ENCODE measurements around the gene BAIAP2.

DNA sequence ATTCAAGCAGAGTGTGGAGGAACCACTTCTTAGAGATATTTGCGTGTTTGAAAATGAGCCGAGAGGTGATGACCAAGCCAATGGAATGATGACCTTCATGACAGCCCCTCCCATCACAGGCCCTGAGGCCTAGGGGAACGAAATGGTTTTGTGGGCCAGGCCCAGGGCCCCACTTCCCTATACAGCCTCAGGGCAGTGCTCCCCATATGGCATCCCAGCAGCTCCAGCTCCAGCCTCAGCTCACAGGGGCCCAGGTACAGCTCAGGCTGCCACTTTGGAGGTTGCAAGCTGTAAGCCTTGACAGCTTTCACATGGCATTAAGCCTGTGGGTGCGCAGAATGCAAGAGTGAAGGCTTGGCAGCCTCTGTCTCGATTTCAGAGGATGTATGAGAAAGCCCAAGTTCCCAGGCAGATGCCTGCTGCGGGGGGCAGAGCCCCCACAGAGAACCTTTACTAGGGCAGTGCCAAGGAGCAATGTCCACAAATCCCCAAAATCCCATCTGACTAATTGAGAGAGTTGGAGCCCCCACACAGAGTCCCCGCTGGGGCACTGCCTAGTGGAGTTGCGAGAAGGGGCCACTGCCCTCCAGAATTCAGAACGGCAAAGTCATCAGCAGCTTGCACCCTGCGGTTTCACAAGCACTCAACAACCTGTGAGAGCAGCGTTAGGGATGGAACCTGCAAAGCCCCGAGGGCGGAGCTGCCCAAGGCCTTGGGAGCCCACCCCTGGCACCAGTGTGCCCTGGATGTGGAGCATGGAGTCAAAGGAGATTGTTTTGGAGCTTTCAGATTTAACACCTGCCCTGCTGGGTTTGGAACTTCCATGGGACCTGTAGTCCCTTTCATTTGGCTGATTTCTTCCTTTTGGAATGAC, 22.1 kb upstream of the BAIAP2 start:
- TF ChIP-seq POLR2A (IDR thresholded peaks at IDR 0.05), result no peak
- TF ChIP-seq, protein P1, sequence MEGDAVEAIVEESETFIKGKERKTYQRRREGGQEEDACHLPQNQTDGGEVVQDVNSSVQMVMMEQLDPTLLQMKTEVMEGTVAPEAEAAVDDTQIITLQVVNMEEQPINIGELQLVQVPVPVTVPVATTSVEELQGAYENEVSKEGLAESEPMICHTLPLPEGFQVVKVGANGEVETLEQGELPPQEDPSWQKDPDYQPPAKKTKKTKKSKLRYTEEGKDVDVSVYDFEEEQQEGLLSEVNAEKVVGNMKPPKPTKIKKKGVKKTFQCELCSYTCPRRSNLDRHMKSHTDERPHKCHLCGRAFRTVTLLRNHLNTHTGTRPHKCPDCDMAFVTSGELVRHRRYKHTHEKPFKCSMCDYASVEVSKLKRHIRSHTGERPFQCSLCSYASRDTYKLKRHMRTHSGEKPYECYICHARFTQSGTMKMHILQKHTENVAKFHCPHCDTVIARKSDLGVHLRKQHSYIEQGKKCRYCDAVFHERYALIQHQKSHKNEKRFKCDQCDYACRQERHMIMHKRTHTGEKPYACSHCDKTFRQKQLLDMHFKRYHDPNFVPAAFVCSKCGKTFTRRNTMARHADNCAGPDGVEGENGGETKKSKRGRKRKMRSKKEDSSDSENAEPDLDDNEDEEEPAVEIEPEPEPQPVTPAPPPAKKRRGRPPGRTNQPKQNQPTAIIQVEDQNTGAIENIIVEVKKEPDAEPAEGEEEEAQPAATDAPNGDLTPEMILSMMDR (IDR thresholded peaks at IDR 0.05), result no peak
